Activated CD4-positive, alpha-beta memory T cell treated with anti-CD3 and anti-CD28 coated beads for 36 hours (primary cell): ENCODE data around the gene IBA57. TPM values are rescaled to one million over a fixed set of nuclear protein-coding genes. Genes with fewer than 3 reads are reported as not detected.
A peak's percentile ranks its signal among the peaks of the same experiment; 100 is the strongest.

ENCODE experiments used
- CTCF ChIA-PET: fragments of 350-600 bp; sonication (Branson Sonifier 250); formaldehyde crosslinking; loops from one replicate; lab custom pipeline; 2021; ENCODE audit warnings: antibody characterized with exemption, inconsistent platforms; lab: Charles Lee
- POLR2A ChIA-PET: fragments of 350-600 bp; sonication (Branson Sonifier 250); formaldehyde crosslinking; loops from one replicate; lab custom pipeline; 2021; ENCODE audit warnings: antibody characterized with exemption; lab: Charles Lee
- DNase-seq: peaks from one replicate; pipeline ENCODE4 v3.0.0-alpha.2; 2020
- H3K27ac Mint-ChIP-seq: one replicate; pipeline ENCODE4 v1.8.0; 2021; ENCODE audit warnings: mixed read lengths
- H3K27me3 Mint-ChIP-seq: one replicate; pipeline ENCODE4 v1.8.0; 2021; ENCODE audit warnings: mixed read lengths
- H3K36me3 Mint-ChIP-seq: one replicate; pipeline ENCODE4 v1.8.0; 2021; ENCODE audit warnings: mixed read lengths
- H3K4me1 Mint-ChIP-seq: one replicate; pipeline ENCODE4 v1.8.0; 2021; ENCODE audit warnings: low read depth, mixed read lengths
- H3K4me3 Mint-ChIP-seq: one replicate; pipeline ENCODE4 v1.8.0; 2021; ENCODE audit warnings: mild to moderate bottlenecking, mixed read lengths
- H3K9me3 Mint-ChIP-seq: one replicate; pipeline ENCODE4 v1.8.0; 2021; ENCODE audit warnings: mixed read lengths
- intact Hi-C: fragments of 100-400 bp; cut with micrococcal nuclease; formaldehyde crosslinking; loops from one replicate; pipeline ENCODE4 v1.15.1; 2023
- total RNA-seq, 2 experiments: library from RNA; stranded (reverse); gene quantifications; one replicate each; pipeline ENCODE4 v1.2.3, GENCODE V29; 2021

Gene IBA57
- total RNA-seq, 2 experiments from 2014 or later, result 3.8 to 4.8 TPM

- Mint-ChIP-seq H3K4me1 (peaks cover 10% of the 10 kb centered on the region), H3K27ac (peak overlapping the region; percentile 4), H3K4me3 (no peak overlapping the region), H3K27me3 (no peaks in the 10 kb centered on the region), H3K9me3 (no peaks in the 10 kb centered on the region), H3K36me3 (no peaks in the 10 kb centered on the region)
- DNase-seq, result no peak
- POLR2A ChIA-PET, result no interaction called here
- intact Hi-C loops, result no loop called here
- CTCF ChIA-PET, result interaction anchor here (1.5 kb wide), 1 partner anchor 13 kb away, joined by 4 read pairs; the partner anchor contains the start of gene IBA57
These were observed 13.3 kb upstream of the IBA57 start for GRCh38 chr1:228152097-228152917.

GRCh38 chr1:228152918-228153258 is 12.7 kb upstream of the IBA57 start:
- peak overlapping the region; percentile 4 for H3K27ac Mint-ChIP-seq
- H3K36me3 Mint-ChIP-seq, result no peaks in the 10 kb centered on the region
- no peak for DNase-seq
- peaks cover 10% of the 10 kb centered on the region for H3K4me1 Mint-ChIP-seq
- no peak overlapping the region for H3K4me3 Mint-ChIP-seq
- intact Hi-C loops, result no loop called here
- no peaks in the 10 kb centered on the region for H3K27me3 Mint-ChIP-seq
- ChIA-PET POLR2A (no interaction called here), CTCF (interaction anchor here (1.5 kb wide), 1 partner anchor 12 kb away, joined by 4 read pairs; the partner anchor contains the start of gene IBA57)
- H3K9me3 Mint-ChIP-seq, result no peaks in the 10 kb centered on the region

GRCh38 chr1:228154021-228154669 is 11.5 kb upstream of the IBA57 start:
- H3K27ac Mint-ChIP-seq, result no peak overlapping the region

GRCh38 chr1:228154670-228155571 is 10.7 kb upstream of the IBA57 start:
- Mint-ChIP-seq H3K27ac (no peak overlapping the region), H3K4me3 (no peak overlapping the region), H3K27me3 (no peaks in the 10 kb centered on the region), H3K36me3 (no peaks in the 10 kb centered on the region), H3K9me3 (no peaks in the 10 kb centered on the region), H3K4me1 (peaks cover 10% of the 10 kb centered on the region)
- CTCF ChIA-PET, result interaction anchor here (0.6 to 1.1 kb wide), 3 partner anchors 10 to 112 kb away, joined by 3 read pairs; partner anchors contain the start of gene IBA57
- peak; percentile 67 for DNase-seq
- POLR2A ChIA-PET, result no interaction called here
- intact Hi-C loops, result no loop called here

More at GRCh38 chr1:228154021-228154669, 11.5 kb upstream of the IBA57 start:
- ChIA-PET POLR2A (no interaction called here), CTCF (interaction anchor here (0.6 to 1.5 kb wide), 4 partner anchors 11 to 113 kb away, joined by 3 to 4 read pairs (median 3); partner anchors contain the start of gene IBA57)
- Mint-ChIP-seq H3K9me3 (no peaks in the 10 kb centered on the region), H3K27me3 (no peaks in the 10 kb centered on the region), H3K4me1 (peaks cover 10% of the 10 kb centered on the region), H3K4me3 (no peak overlapping the region), H3K36me3 (no peaks in the 10 kb centered on the region)
- DNase-seq, result no peak
- intact Hi-C loops, result no loop called here

- H3K4me3 Mint-ChIP-seq, result no peak overlapping the region
- H3K27ac Mint-ChIP-seq, result no peak overlapping the region
- H3K27me3 Mint-ChIP-seq, result no peaks in the 10 kb centered on the region
- ChIA-PET CTCF (interaction anchor here (1.1 kb wide), 1 partner anchor 10 kb away, joined by 3 read pairs; the partner anchor contains the start of gene IBA57), POLR2A (interaction anchor here (1.2 kb wide), 1 partner anchor 9 kb away, joined by 3 read pairs; the partner anchor contains the start of gene IBA57)
- H3K9me3 Mint-ChIP-seq, result no peaks in the 10 kb centered on the region
- no peaks in the 10 kb centered on the region for H3K36me3 Mint-ChIP-seq
- intact Hi-C loops, result no loop called here
- DNase-seq, result no peak
- H3K4me1 Mint-ChIP-seq, result peaks cover 10% of the 10 kb centered on the region
These were observed 9.7 kb upstream of the IBA57 start for GRCh38 chr1:228155596-228156514.

- H3K4me1 Mint-ChIP-seq, result peaks cover 10% of the 10 kb centered on the region
- H3K9me3 Mint-ChIP-seq, result no peaks in the 10 kb centered on the region
- CTCF ChIA-PET, result interaction anchor here (1.1 kb wide), 1 partner anchor 9 kb away, joined by 4 read pairs; the partner anchor contains the start of gene IBA57
- H3K36me3 Mint-ChIP-seq, result no peaks in the 10 kb centered on the region
- POLR2A ChIA-PET, result interaction anchor here (1.2 kb wide), 1 partner anchor 9 kb away, joined by 3 read pairs; the partner anchor contains the start of gene IBA57
- intact Hi-C loops, result no loop called here
- no peak for DNase-seq
- no peaks in the 10 kb centered on the region for H3K27me3 Mint-ChIP-seq
- H3K27ac Mint-ChIP-seq, result no peak overlapping the region
- no peak overlapping the region for H3K4me3 Mint-ChIP-seq
These were observed 9.1 kb upstream of the IBA57 start for GRCh38 chr1:228156515-228156881.

GRCh38 chr1:228156941-228157728 is 8.5 kb upstream of the IBA57 start:
- no peaks in the 10 kb centered on the region for H3K9me3 Mint-ChIP-seq
- H3K27me3 Mint-ChIP-seq, result no peaks in the 10 kb centered on the region
- ChIA-PET CTCF (interaction anchor here (1.1 kb wide), 1 partner anchor 8 kb away, joined by 4 read pairs; the partner anchor contains the start of gene IBA57), POLR2A (interaction anchor here (1.2 kb wide), 1 partner anchor 8 kb away, joined by 3 read pairs; the partner anchor contains the start of gene IBA57)
- H3K36me3 Mint-ChIP-seq, result no peaks in the 10 kb centered on the region
- intact Hi-C loops, result no loop called here
- DNase-seq, result no peak
- no peak overlapping the region for H3K4me3 Mint-ChIP-seq
- peaks cover 14% of the 10 kb centered on the region for H3K4me1 Mint-ChIP-seq
- no peak overlapping the region for H3K27ac Mint-ChIP-seq

- Mint-ChIP-seq H3K4me3 (no peak overlapping the region), H3K27me3 (no peaks in the 10 kb centered on the region), H3K9me3 (no peaks in the 10 kb centered on the region), H3K4me1 (peaks cover 20% of the 10 kb centered on the region), H3K36me3 (no peaks in the 10 kb centered on the region), H3K27ac (no peak overlapping the region)
- intact Hi-C loops, result no loop called here
- ChIA-PET CTCF (interaction anchor here (1.1 kb wide), 1 partner anchor 8 kb away, joined by 4 read pairs; the partner anchor contains the start of gene IBA57), POLR2A (no interaction called here)
- no peak for DNase-seq
These were observed 7.9 kb upstream of the IBA57 start for GRCh38 chr1:228157729-228158126.

GRCh38 chr1:228158151-228159007 is 7.2 kb upstream of the IBA57 start:
- POLR2A ChIA-PET, result no interaction called here
- CTCF ChIA-PET, result interaction anchor here (0.5 kb wide), 1 partner anchor 301 kb away, joined by 4 read pairs; no protein-coding TSS in a partner anchor
- H3K36me3 Mint-ChIP-seq, result no peaks in the 10 kb centered on the region
- H3K27me3 Mint-ChIP-seq, result no peaks in the 10 kb centered on the region
- H3K27ac Mint-ChIP-seq, result no peak overlapping the region
- no peaks in the 10 kb centered on the region for H3K9me3 Mint-ChIP-seq
- H3K4me1 Mint-ChIP-seq, result peaks cover 22% of the 10 kb centered on the region
- no peak for DNase-seq
- no peak overlapping the region for H3K4me3 Mint-ChIP-seq
- intact Hi-C loops, result no loop called here
